Measurements from ENCODE around the gene PRICKLE2.
A peak's percentile ranks its signal among the peaks of the same experiment; 100 is the strongest.

The PRICKLE2 gene

GRCh38 chr3:64129106-64129505, 96.2 kb downstream of the PRICKLE2 start:
- no peak overlapping the region for H3K4me3 ChIP-seq (ENCODE audit: low read depth, low read length)
- H3K4me1 ChIP-seq (ENCODE audit: control insufficient read depth, insufficient read depth, low read length) = peaks cover 4% of the 10 kb centered on the region
- H3K27ac ChIP-seq (ENCODE audit: extremely low read depth, low read depth, low read length) = no peak overlapping the region
- no peaks in the 10 kb centered on the region for H3K9me3 ChIP-seq (ENCODE audit: control insufficient read depth, insufficient read depth, low read depth, low read length)
- ChIA-PET CTCF (no interaction called here), POLR2A (no interaction called here)
- no peaks in the 10 kb centered on the region for H3K36me3 ChIP-seq (ENCODE audit: control insufficient read depth in 2 of 2, insufficient read depth in 1 of 2, low read length in 2 of 2)
- peak; percentile 87 for TF ChIP-seq ZNF629 (tag by site-specific recombination; IDR thresholded peaks at IDR 0.05)
- TF ChIP-seq ZNF571 (tag by site-specific recombination; IDR thresholded peaks at IDR 0.05) = no peak
- TF ChIP-seq HIC1 (tag by site-specific recombination; IDR thresholded peaks at IDR 0.05) = peak; percentile 42; the same call in 1 of the 2 replicates
- no peak for TF ChIP-seq ZNF580 (tag by site-specific recombination; IDR thresholded peaks at IDR 0.05)
- TF ChIP-seq PRDM2 (tag by site-specific recombination; IDR thresholded peaks at IDR 0.05; ENCODE audit: borderline replicate concordance) = no peak
- no peak for TF ChIP-seq ZNF416 (tag by site-specific recombination; IDR thresholded peaks at IDR 0.05)
- TF ChIP-seq ZNF324 (tag by site-specific recombination; IDR thresholded peaks at IDR 0.05) = no peak
- TF ChIP-seq ZNF211 (tag by site-specific recombination; IDR thresholded peaks at IDR 0.05; ENCODE audit: low read depth) = no peak
- TF ChIP-seq SALL2 (tag by site-specific recombination; IDR thresholded peaks at IDR 0.05; ENCODE audit: borderline replicate concordance) = no peak
- no peak for TF ChIP-seq ZNF449 (tag by site-specific recombination; IDR thresholded peaks at IDR 0.05)
- TF ChIP-seq KLF16 (tag by site-specific recombination; IDR thresholded peaks at IDR 0.05) = 0 out of 2 replicates have a peak, but pooled peaks have one; percentile 19
- no peak for TF ChIP-seq ZNF23 (tag by site-specific recombination; IDR thresholded peaks at IDR 0.05; ENCODE audit: borderline replicate concordance)
- TF ChIP-seq SP7 (tag by site-specific recombination; IDR thresholded peaks at IDR 0.05) = no peak
- TF ChIP-seq ZNF610 (tag by site-specific recombination; IDR thresholded peaks at IDR 0.05; ENCODE audit: borderline replicate concordance) = no peak
- no peak for TF ChIP-seq ZNF791 (tag by site-specific recombination; IDR thresholded peaks at IDR 0.05)
- TF ChIP-seq ZNF404 (tag by site-specific recombination; IDR thresholded peaks at IDR 0.05) = no peak
- TF ChIP-seq ZNF366 (tag by site-specific recombination; conservative IDR thresholded peaks at IDR 0.05) = peak; percentile 76
- TF ChIP-seq, protein P1, sequence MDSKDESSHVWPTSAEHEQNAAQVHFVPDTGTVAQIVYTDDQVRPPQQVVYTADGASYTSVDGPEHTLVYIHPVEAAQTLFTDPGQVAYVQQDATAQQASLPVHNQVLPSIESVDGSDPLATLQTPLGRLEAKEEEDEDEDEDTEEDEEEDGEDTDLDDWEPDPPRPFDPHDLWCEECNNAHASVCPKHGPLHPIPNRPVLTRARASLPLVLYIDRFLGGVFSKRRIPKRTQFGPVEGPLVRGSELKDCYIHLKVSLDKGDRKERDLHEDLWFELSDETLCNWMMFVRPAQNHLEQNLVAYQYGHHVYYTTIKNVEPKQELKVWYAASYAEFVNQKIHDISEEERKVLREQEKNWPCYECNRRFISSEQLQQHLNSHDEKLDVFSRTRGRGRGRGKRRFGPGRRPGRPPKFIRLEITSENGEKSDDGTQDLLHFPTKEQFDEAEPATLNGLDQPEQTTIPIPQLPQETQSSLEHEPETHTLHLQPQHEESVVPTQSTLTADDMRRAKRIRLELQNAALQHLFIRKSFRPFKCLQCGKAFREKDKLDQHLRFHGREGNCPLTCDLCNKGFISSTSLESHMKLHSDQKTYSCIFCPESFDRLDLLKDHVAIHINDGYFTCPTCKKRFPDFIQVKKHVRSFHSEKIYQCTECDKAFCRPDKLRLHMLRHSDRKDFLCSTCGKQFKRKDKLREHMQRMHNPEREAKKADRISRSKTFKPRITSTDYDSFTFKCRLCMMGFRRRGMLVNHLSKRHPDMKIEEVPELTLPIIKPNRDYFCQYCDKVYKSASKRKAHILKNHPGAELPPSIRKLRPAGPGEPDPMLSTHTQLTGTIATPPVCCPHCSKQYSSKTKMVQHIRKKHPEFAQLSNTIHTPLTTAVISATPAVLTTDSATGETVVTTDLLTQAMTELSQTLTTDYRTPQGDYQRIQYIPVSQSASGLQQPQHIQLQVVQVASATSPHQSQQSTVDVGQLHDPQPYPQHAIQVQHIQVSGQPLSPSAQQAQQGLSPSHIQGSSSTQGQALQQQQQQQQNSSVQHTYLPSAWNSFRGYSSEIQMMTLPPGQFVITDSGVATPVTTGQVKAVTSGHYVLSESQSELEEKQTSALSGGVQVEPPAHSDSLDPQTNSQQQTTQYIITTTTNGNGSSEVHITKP (tag by site-specific recombination; IDR thresholded peaks at IDR 0.05) = no peak
- no peak for TF ChIP-seq ZNF558 (tag by site-specific recombination; IDR thresholded peaks at IDR 0.05)
- TF ChIP-seq REST (tag by site-specific recombination; IDR thresholded peaks at IDR 0.05) = no peak

Data from HEK293 (cell line).